Mononuclear cell (primary cell): ENCODE data around the gene KEAP1. TPM values are rescaled to one million over a fixed set of nuclear protein-coding genes. Genes with fewer than 3 reads are reported as not detected.
A peak's percentile ranks its signal among the peaks of the same experiment; 100 is the strongest.
"Not testable (repeated sequence)": the region's sequence is repeated elsewhere in the genome, so short reads cannot be mapped to it uniquely, and the experiment has no call there.

Experiments
- H3K27me3 ChIP-seq: 2 replicates; pipeline ENCODE4 v1.6.0; 2011; ENCODE audit warnings: low read length, control low read depth; ENCODE audit not compliant: insufficient read depth
- H3K4me1 ChIP-seq: 2 replicates; pipeline ENCODE4 v1.5.1; 2011; ENCODE audit warnings: mild to moderate bottlenecking, low read length, control low read depth; ENCODE audit not compliant: insufficient read depth
- H3K4me3 ChIP-seq: 2 replicates; pipeline ENCODE4 v1.5.1; 2011; ENCODE audit warnings: mild to moderate bottlenecking, low read length, moderate library complexity
- H3K9me3 ChIP-seq: 2 replicates; pipeline ENCODE4 v1.5.1; 2011; ENCODE audit warnings: low read depth, mild to moderate bottlenecking, control low read depth, low read length
- total RNA-seq: library from RNA; depleted of rRNA; stranded (reverse); fragments of >200 nt; gene quantifications from one replicate; pipeline ENCODE4 v1.2.3, GENCODE V29; 2012

KEAP1 gene
- total RNA-seq, result 10.4 TPM

GRCh38 chr19:10503002-10503789 is at the start of gene KEAP1:
TSS of gene KEAP1 (minus strand) at chr19:10503356. CDS start at chr19:10500033, 3,323 bp downstream.
- H3K9me3 ChIP-seq, result no peaks in the 10 kb centered on the region
- peak within 1 kb of the TSS; percentile 87 for H3K4me3 ChIP-seq
- no peaks in the 10 kb centered on the region for H3K27me3 ChIP-seq
- peaks cover 39% of the 10 kb centered on the region for H3K4me1 ChIP-seq

- H3K9me3 ChIP-seq, result no peaks in the 10 kb centered on the region
- peaks cover 47% of the 10 kb centered on the region for H3K4me1 ChIP-seq
- no peaks in the 10 kb centered on the region for H3K27me3 ChIP-seq
- H3K4me3 ChIP-seq, result no peak overlapping the region
These were observed 49.4 kb upstream of the KEAP1 start for GRCh38 chr19:10552510-10553053.

GRCh38 chr19:10551698-10552301 is 48.6 kb upstream of the KEAP1 start:
- H3K4me3 ChIP-seq, result no peak overlapping the region
- peaks cover 47% of the 10 kb centered on the region for H3K4me1 ChIP-seq
- H3K27me3 ChIP-seq, result no peaks in the 10 kb centered on the region
- no peaks in the 10 kb centered on the region for H3K9me3 ChIP-seq

GRCh38 chr19:10551006-10551405 is 47.9 kb upstream of the KEAP1 start:
- H3K4me1 ChIP-seq, result peaks cover 42% of the 10 kb centered on the region
- not testable (repeated sequence) for H3K9me3 ChIP-seq, H3K27me3 ChIP-seq, H3K4me3 ChIP-seq

GRCh38 chr19:10550336-10550735 is 47.2 kb upstream of the KEAP1 start:
- Histone ChIP-seq H3K4me3 (no peak overlapping the region), H3K9me3 (no peaks in the 10 kb centered on the region), H3K4me1 (peaks cover 40% of the 10 kb centered on the region), H3K27me3 (no peaks in the 10 kb centered on the region)

- Histone ChIP-seq H3K9me3 (no peaks in the 10 kb centered on the region), H3K4me3 (no peak overlapping the region), H3K4me1 (peaks cover 40% of the 10 kb centered on the region), H3K27me3 (no peaks in the 10 kb centered on the region)
These were observed 46.6 kb upstream of the KEAP1 start for GRCh38 chr19:10549733-10550132.

- Histone ChIP-seq H3K9me3 (no peaks in the 10 kb centered on the region), H3K27me3 (no peaks in the 10 kb centered on the region), H3K4me3 (no peak overlapping the region), H3K4me1 (peaks cover 37% of the 10 kb centered on the region)
These were observed 45.7 kb upstream of the KEAP1 start for GRCh38 chr19:10548746-10549276.

GRCh38 chr19:10546817-10547216 is 43.7 kb upstream of the KEAP1 start:
- H3K27me3 ChIP-seq, result no peaks in the 10 kb centered on the region

GRCh38 chr19:10544753-10545251 is 41.6 kb upstream of the KEAP1 start:
- no peaks in the 10 kb centered on the region for H3K9me3 ChIP-seq

More at GRCh38 chr19:10546817-10547216, 43.7 kb upstream of the KEAP1 start:
- Histone ChIP-seq H3K4me3 (no peak overlapping the region), H3K9me3 (no peaks in the 10 kb centered on the region), H3K4me1 (peaks cover 22% of the 10 kb centered on the region)

GRCh38 chr19:10544242-10544752 is 41.1 kb upstream of the KEAP1 start:
- Histone ChIP-seq H3K9me3 (no peaks in the 10 kb centered on the region), H3K27me3 (no peaks in the 10 kb centered on the region), H3K4me3 (peak overlapping the region; percentile 81), H3K4me1 (peaks cover 29% of the 10 kb centered on the region)

More at GRCh38 chr19:10544753-10545251, 41.6 kb upstream of the KEAP1 start:
- Histone ChIP-seq H3K4me1 (peaks cover 28% of the 10 kb centered on the region), H3K4me3 (peak overlapping the region; percentile 81), H3K27me3 (no peaks in the 10 kb centered on the region)

GRCh38 chr19:10543420-10544241 is 40.5 kb upstream of the KEAP1 start, which contains the start of gene ATG4D:
TSS of gene ATG4D (plus strand) at chr19:10543904. CDS start at chr19:10544091, 187 bp downstream.
- no peaks in the 10 kb centered on the region for H3K27me3 ChIP-seq
- no peaks in the 10 kb centered on the region for H3K9me3 ChIP-seq
- H3K4me3 ChIP-seq, result peak within 1 kb of the TSS; percentile 81
- H3K4me1 ChIP-seq, result peaks cover 32% of the 10 kb centered on the region

GRCh38 chr19:10543059-10543419 is 39.9 kb upstream of the KEAP1 start:
- peak overlapping the region; percentile 81 for H3K4me3 ChIP-seq
- peaks cover 1% of the 10 kb centered on the region for H3K27me3 ChIP-seq
- no peaks in the 10 kb centered on the region for H3K9me3 ChIP-seq
- H3K4me1 ChIP-seq, result peaks cover 32% of the 10 kb centered on the region

- not testable (repeated sequence) for H3K9me3 ChIP-seq, H3K27me3 ChIP-seq, H3K4me3 ChIP-seq
- peaks cover 15% of the 10 kb centered on the region for H3K4me1 ChIP-seq
These were observed 35.9 kb upstream of the KEAP1 start for GRCh38 chr19:10539016-10539415.

- Histone ChIP-seq H3K9me3 (no peaks in the 10 kb centered on the region), H3K4me1 (peaks cover 15% of the 10 kb centered on the region), H3K27me3 (peaks cover 3% of the 10 kb centered on the region), H3K4me3 (no peak overlapping the region)
These were observed 35.2 kb upstream of the KEAP1 start for GRCh38 chr19:10538204-10538983.
